HG02798 (cell line): ENCODE measurements around the gene PPP1R36.
"Not testable (repeated sequence)": the region's sequence is repeated elsewhere in the genome, so short reads cannot be mapped to it uniquely, and the experiment has no call there.

ENCODE experiments used
- ATAC-seq: cut with Tn5 transposase; IDR thresholded peaks from one replicate; pipeline ENCODE4 v1.9.1; 2021; ENCODE audit warnings: mild to moderate bottlenecking; ENCODE audit not compliant: unreplicated experiment, poor library complexity

The PPP1R36 gene

GRCh38 chr14:64562436-64562835 lies 12.7 kb downstream of the PPP1R36 start:
- ATAC-seq = no peak

GRCh38 chr14:64563696-64564095 lies 13.9 kb downstream of the PPP1R36 start:
- no peak for ATAC-seq

GRCh38 chr14:64566651-64567122 lies 16.9 kb downstream of the PPP1R36 start:
- ATAC-seq = no peak

- no peak for ATAC-seq
These were observed 19.4 kb downstream of the PPP1R36 start for GRCh38 chr14:64569138-64569631.

- ATAC-seq = not testable (repeated sequence)
These were observed 19.9 kb downstream of the PPP1R36 start for GRCh38 chr14:64569646-64570045.

- no peak for ATAC-seq
These were observed 22.8 kb downstream of the PPP1R36 start for GRCh38 chr14:64572386-64573104.

GRCh38 chr14:64573109-64573508 lies 23.3 kb downstream of the PPP1R36 start:
- no peak for ATAC-seq

- ATAC-seq = no peak
These were observed 24.8 kb downstream of the PPP1R36 start for GRCh38 chr14:64574371-64575107.

GRCh38 chr14:64577211-64577610 lies 27.4 kb downstream of the PPP1R36 start:
- no peak for ATAC-seq

GRCh38 chr14:64580467-64580866 lies 30.7 kb downstream of the PPP1R36 start:
- no peak for ATAC-seq

GRCh38 chr14:64581363-64581762 lies 31.6 kb downstream of the PPP1R36 start:
- ATAC-seq = no peak

GRCh38 chr14:64581817-64582216 lies 32.1 kb downstream of the PPP1R36 start:
- ATAC-seq = no peak

GRCh38 chr14:64584190-64584589 lies 34.4 kb downstream of the PPP1R36 start:
- no peak for ATAC-seq

GRCh38 chr14:64591809-64592208 lies 42.0 kb downstream of the PPP1R36 start:
- ATAC-seq = no peak

- no peak for ATAC-seq
These were observed 44.7 kb downstream of the PPP1R36 start for GRCh38 chr14:64594438-64594837.

- ATAC-seq = peak; percentile 43
These were observed 48.6 kb downstream of the PPP1R36 start for GRCh38 chr14:64598404-64598803.

GRCh38 chr14:64601571-64601970 lies 51.8 kb downstream of the PPP1R36 start:
- no peak for ATAC-seq

GRCh38 chr14:64602826-64603225 lies 53.1 kb downstream of the PPP1R36 start:
- no peak for ATAC-seq

GRCh38 chr14:64604001-64604400 lies 54.2 kb downstream of the PPP1R36 start:
- ATAC-seq = no peak

- ATAC-seq = no peak
These were observed 55.1 kb downstream of the PPP1R36 start for GRCh38 chr14:64604881-64605280.

GRCh38 chr14:64605926-64606685 lies 56.3 kb downstream of the PPP1R36 start:
- no peak for ATAC-seq
